ENCODE results near the gene EDN2.

The EDN2 gene

DNA sequence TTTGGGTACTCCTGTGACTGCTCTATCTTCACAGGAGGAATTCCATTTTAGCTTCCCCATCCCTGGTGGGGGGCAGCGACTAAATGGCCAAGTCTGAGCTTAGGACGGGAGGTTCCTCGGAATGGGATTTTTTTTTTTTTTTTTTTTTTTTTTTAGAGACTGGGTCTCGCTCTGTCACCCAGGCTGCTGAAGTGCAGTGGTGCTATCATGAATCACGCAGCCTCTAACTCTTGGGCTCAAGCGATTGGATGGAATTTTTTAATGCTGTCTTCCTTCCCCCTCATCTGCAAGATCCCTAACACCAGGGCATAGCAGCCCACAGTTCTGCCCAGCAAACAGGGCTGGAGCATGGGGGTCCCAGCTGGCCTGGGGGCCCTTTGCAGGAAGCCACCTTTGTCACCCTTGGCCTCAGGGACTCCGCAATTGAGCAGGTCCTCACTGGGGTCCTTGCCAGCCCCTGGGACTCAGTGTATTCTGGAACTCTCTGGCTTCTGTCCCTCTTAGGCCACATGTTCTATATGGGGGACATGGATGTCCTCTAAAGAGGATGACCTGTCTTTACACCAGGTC lies 13.1 kb upstream of the EDN2 start:
- no peak for DNase-seq

- no peak for DNase-seq
Observed at GRCh38 chr1:41497056-41497440, 12.6 kb upstream of the EDN2 start.

DNA sequence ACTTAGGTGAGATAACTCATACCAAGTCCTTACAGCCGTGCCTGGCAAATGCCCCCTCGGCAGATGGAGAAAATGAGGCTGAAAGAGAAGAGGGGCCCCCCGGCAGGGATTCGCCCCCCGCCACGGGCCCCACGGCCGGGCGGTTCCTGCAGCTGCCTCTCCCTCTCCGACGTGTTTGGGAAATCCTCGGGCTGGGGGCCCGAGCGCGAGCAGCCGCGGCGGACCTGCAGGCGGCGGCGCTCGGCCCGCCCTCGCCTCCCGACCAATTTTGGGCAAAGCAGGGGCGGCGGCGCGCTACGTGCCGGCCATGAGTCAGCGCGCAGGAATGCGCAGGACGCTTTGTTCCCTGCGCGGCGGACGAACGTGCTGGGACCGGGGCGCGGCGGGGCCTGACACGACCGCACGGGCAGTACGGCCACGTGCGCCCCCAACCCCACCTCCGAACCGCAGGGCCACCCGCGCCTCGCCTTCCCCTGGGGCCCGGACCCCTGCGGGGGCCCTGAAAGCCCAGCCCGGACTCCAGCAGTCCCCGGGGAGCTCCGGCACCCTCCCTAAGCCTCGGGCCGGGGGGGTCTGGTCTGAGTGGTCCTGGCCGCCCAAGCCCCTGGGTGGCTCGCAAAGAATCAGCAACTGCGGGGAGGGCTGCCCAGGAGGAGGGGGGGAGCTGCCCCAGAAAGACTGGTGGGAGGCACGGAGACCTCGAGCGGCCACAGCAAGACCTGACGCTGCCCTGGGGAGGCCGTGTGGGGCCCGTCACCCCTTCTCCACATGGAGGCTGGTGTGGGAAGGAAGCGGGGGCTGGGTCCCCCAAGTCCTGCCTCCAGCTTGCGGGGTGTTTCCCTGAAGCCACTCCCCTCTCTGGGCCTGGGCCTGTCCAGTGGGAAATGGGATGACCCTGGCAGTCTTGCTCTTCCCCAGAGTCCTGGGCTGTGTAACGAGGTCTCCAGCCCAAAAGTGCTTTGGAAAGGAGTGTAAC lies 11.9 kb upstream of the EDN2 start:
- peak; percentile 88 for DNase-seq

DNA sequence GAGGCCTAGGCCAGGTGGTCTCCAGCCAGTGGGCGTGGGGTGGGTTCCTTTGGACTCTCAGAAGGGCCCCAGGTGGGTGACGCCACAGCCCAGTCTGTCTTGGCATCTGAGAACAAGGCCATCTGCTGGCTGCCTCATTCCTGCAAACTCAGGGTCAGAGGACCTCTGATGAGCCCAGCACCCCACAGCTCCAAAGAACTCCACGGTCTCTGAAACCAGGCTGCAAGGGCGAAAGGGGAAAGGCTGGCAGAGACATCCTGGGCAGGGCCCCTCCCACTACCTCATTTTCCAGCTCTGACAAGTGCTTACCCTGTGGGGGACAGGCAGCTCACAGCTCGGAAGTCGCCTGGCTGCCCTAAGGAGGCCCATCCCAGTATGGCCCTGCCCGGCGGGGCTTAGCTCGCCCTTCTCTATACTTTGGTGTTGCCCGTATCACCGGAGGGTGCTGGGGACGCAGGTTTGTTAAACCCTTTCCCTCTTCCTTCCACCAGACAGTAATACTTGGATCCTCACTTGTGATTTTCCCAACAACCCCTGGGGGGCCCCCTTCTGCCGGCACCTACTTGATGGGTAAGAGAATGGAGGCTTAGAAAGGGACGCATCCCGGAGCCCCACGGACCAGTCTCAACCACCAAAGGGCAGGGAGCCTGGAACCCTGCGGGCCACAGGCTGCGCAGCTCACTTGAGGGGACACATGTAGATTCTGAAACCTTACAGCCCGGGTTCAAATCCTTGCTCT lies 10.9 kb upstream of the EDN2 start:
- DNase-seq = peak; percentile 31

DNA sequence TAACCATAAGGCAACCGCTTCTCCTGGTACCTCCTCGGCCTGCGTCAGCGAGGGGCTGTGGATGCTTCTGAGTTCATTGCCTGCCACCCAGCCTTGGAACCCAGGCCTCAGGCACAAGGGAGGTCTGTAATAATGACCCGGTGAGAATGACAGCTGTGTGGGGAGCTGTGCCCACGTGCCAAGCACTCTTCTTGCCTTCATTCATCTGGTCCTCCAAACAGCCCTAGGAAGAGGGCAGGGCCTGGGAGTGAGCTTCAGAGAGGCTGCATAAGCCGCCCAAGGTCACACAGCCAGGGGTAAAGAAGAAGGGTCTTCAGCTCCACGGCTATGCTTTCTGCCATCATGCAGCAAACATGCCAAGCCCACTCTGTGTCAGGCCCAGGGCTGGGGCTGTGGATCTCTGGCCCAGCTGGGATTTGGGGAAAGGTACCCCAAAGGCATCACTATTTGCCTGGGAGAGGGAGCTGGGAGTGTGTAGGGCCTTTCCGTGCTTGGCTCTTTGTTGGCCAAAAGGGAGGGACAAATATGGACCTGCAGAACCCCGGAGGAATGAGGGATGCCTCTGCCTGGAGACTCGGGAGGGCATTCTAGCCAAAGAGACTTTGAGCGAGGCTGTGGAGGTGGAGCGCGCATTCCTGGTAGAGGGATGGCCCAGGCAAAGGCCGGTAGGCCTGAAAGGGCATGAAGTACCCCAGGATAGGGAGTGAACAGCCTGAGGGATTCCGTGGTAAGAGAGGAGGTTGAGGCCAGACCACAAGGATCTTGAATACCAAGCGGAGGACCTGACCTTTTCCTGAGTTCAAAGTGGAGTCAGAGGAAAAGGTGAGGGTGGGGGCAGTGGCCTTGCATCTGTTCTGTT lies 10.1 kb upstream of the EDN2 start:
- no peak for DNase-seq

DNA sequence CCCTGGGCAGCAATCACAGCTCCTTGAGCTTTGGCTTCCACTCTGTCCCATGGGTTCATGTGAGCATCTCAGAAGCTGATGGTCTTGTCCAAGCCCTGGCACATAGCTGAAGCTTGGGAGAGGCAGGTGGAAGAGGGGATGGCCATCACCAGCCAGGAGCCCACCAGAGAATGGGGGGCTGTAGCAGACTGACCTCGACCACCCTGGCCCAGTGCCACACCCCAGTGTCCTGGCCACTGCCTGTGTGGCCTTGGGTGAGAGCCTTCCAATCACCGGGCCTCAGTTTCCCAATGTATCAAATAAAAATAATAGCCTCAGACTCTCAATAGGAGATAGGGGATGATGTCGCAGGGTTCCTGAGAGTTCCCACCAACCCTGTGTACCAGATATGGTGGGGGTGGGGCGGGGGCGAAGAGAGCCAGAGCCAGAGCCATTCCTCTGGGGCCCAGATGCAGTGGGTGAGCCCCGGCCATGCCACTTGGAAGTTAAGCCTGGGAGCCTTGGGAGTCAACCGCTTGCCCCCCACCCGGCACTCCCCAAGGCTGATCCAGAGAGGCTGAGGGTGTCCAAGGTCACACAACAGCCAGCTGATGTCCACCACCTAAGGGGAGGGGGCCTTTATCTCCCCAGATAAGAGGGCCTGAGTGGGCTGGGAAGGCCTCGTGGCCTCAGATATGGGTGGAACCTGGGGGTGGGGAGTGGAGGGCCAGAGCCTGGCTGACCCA lies 9.3 kb upstream of the EDN2 start:
- no peak for DNase-seq

GRCh38 chr1:41493117-41493536 lies 8.6 kb upstream of the EDN2 start:
- peak; percentile 91 for DNase-seq

GRCh38 chr1:41492341-41492848 lies 7.9 kb upstream of the EDN2 start:
- DNase-seq = no peak

GRCh38 chr1:41490911-41491310 lies 6.4 kb upstream of the EDN2 start:
- DNase-seq = no peak

DNA sequence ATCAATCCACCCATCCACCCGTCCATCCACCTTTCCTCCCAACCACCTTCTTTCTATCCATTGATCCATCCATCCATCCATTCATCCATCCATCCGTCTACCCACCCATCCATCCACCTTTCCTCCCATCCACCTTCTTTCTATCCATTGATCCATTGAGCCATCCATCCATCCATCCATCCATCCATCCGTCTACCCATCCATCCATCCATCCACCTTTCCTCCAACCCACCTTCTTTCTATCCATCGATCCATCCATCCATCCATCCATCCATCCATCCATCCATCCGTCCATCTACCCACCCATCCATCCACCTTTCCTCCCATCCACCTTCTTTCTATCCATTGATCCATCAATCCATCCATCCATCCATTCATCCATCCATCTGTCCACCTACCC lies 5.1 kb upstream of the EDN2 start:
- DNase-seq = no peak

DNA sequence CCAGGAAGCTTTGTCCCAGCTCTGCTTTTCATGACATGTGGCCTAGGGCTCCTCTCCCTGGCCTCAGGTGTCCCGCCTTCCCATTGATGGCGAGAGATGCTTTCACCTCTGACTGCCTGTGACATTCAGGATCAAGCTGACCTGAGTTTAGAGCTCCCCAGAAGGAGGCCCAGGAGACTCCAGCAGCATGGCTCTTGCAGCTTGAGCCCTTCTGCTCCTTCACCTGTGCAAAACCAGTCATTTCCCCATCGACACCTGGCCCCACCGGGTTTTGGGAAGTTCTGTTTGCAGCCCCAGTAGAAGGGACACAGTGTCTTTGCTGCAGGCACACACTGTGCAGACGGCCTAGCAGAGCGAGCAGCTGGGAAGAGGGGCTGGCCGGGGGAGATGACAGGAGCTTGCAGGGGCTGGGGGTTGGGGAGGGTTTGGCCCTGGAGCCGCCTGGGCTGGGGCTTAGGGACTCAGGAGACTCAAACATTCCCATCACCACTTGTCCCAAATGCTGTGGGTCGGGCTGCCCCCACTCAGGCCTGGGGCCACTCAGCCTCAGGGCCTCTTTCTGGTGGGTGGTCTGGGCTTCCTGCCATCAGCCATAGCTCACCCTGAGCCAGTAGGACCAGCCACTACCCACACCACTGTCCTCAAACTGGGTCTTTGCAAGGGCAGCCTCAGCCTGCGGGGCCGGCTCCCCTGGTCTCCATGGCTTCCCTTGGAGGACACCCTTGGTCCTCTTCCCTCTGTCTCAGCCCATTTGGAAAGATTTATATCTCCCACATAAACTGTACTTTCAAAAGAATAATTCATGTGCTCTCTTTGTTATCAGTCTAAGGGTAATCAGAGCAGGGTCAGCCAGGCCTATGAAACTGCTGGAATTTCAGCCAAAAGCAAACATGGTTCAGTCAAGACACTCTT lies 3.8 kb upstream of the EDN2 start:
- DNase-seq = no peak

DNA sequence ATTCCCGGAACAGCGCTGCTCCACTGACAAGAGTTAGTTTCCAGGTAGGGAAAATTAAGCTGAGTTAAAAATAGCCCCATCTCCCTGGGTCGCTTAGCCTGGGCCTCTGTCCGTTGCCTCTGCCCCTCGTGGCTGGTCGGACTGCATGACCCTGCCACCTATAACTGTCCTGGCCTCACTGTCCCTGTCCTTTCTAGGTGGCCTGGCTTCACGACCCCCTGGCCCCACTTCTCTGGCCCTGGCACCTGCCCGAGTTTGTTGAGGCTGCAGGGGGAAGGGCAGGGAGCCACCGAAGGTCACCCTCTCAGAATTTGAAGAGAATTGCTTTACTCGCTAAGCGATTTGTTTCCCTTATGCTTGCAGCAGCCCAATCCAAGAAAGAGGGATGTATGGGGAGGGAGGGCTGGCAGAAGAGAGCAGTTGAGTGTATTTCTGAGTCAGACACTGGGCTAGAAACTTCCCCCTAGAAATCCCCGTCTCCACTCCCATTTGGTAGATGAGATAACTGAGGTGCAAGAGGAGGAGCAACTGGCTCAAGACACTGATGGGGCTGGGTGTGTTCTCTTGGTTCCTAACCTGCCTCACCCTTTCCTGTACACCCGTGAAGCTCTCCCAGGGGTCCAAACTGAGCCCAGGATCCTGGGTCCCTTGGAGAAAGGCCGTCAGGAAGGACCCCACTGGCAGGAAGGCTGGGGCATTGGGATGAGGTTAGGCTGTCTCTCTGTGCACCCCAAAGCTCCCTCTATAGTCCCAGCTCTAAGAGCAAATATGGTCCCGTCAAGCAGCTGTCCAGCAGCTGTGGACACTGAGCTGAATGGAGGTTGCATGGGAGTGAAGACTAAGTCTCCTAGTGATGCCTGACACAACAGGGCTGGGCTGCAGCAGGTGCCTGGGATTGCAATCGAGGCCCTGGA lies 2.9 kb upstream of the EDN2 start:
- no peak for DNase-seq

DNA sequence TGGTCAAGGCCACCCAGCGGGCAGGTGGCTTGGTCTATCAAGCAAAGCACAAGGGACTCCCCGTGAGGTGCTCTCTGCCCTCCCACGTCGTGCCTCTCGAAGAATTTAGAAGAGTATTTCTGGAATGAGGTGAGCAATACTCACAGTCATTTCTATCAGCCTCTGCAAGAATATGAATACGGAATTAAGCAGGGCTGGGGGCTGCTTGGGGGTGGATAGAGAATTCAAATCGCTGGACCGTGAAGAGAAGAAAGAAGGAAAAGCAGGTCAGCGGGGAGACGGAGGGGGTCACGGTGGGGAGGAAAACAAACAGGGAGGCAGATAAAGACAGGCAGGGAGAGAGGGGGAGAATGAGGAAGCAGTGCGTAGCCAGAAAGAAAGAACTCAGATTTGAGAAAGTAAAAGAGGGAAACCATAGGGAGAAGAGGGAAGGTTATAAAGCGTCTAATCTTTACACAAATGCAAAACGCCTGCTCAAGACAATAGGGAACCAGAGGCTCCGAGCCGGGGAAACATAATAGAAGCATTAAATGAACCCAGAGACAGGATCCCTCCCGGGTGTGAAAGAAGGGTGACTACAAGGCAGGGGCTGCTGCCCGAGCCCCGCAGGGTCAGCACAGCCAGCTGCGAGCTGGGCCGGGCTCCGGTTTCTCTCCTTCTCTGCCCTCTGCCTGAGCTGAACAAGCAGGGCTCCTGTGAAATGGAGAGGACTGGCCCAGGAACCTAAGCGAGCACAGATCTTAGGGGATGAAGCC lies 2.1 kb upstream of the EDN2 start:
- DNase-seq = no peak

- no peak for DNase-seq
Observed at GRCh38 chr1:41486053-41486370, 1.5 kb upstream of the EDN2 start.

DNA sequence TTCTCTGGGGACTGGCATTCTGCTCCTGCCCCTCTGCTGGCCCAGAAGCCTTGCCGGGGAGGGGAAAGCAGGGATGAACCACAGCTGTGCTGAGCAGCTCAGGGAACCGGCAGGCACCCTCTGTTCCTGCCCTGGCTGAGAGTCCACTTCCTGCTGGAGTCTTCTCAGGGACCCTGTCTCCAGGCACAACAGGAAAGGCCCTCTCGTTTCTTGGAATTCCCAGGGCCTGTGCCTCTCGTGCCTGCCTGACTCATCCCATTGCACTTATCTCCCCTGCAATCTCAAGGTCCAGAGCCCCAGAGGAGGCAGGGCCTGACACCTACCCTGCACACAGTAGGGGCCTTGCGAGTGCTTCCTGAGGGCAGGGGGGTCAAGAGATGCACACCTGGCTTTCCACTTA lies 1.1 kb upstream of the EDN2 start:
- DNase-seq = peak; percentile 46

DNA sequence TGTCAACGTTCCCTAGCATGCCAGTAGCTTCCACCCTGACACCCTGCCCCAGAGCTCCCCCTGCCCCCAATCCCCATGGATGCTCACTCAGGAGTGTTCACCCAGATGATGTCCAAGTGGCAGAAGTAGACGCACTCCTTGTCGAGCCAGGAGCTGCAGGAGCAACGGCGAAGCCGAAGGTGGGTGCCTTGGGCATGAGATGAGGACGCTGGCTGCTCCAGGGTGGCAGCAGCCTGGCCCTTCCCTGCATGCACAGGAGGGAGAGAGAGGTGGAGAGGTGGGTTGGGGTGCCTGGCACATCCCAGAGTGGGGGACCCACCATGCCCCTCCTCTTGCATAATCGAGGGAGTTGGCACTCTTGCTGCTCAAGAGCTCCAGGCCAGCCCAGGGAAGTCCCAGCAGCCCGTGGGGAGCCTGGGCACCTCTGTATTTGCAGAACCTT lies 502 bp downstream of the EDN2 start:
- DNase-seq = no peak

- DNase-seq = no peak
Observed at GRCh38 chr1:41483001-41483850, 1.3 kb downstream of the EDN2 start.
